Upper lobe of left lung (tissue), 6 donors: ENCODE measurements around the gene SLF1. TPM values are rescaled to one million over a fixed set of nuclear protein-coding genes. Genes with fewer than 3 reads are reported as not detected.

ENCODE experiments used
- ATAC-seq, 2 donors: fragments of 200-7000 bp; cut with Tn5 transposase; one replicate each; pipeline ENCODE4 v1.9.1; 2022; ENCODE audit warnings: mild to moderate bottlenecking in 2 of 2, moderate library complexity in 2 of 2; ENCODE audit not compliant: low FRiP score in 2 of 2
- DNase-seq, 2 donors: peaks; one replicate each; pipeline ENCODE4 v3.0.0-alpha.2; 2019 to 2020
- H3K27ac ChIP-seq, 4 donors: fragments of 200-600 bp; sonication (generic); one replicate each; pipeline ENCODE4 v1.5.1; 2016 to 2019
- H3K27me3 ChIP-seq, 4 donors: fragments of 200-600 bp; sonication (generic); one replicate each; pipeline ENCODE4 v1.5.1; 2017 to 2019
- H3K36me3 ChIP-seq, 4 donors: fragments of 200-600 bp; sonication (generic); one replicate each; pipeline ENCODE4 v1.5.1; 2016 to 2019
- H3K4me1 ChIP-seq, 4 donors: fragments of 200-600 bp; sonication (generic); one replicate each; pipeline ENCODE4 v1.5.1; 2018 to 2019
- H3K4me3 ChIP-seq, 4 donors: fragments of 200-600 bp; sonication (generic); one replicate each; pipeline ENCODE4 v1.5.1; 2017 to 2019; ENCODE audit warnings: mild to moderate bottlenecking in 2 of 4, moderate library complexity in 1 of 4
- H3K9me3 ChIP-seq, 4 donors: fragments of 200-600 bp; sonication (generic); one replicate each; pipeline ENCODE4 v1.5.1; 2018 to 2019
- CTCF ChIP-seq, 6 experiments: fragments of 450-650 bp in 4 of 6; fragments of 200-600 bp in 2 of 6; sonication (generic) in 2 of 6; IDR thresholded peaks; one replicate each; pipeline ENCODE4 v1.5.1; 2016 to 2019; ENCODE audit warnings: antibody characterized with exemption in 6 of 6
- EP300 ChIP-seq, 4 donors: sonication (generic); formaldehyde crosslinking; IDR thresholded peaks; one replicate each; pipeline ENCODE4 v1.5.1; 2017; ENCODE audit warnings: antibody characterized with exemption in 4 of 4, control low read depth in 2 of 4
- POLR2A ChIP-seq, 4 donors: fragments of 450-650 bp; IDR thresholded peaks; one replicate each; pipeline ENCODE4 v1.5.1; 2016 to 2017; ENCODE audit warnings: antibody characterized with exemption in 4 of 4, mild to moderate bottlenecking in 2 of 4
- POLR2AphosphoS5 ChIP-seq, 2 donors: sonication (generic); formaldehyde crosslinking; IDR thresholded peaks; one replicate each; pipeline ENCODE4 v1.5.1; 2017; ENCODE audit warnings: antibody characterized with exemption in 2 of 2
- WGBS, 2 donors: methylation state at CpG; one replicate each; pipeline ENCODE4 v1.1.5; 2017 to 2018; 5-methylcytosine and 5-hydroxymethylcytosine counted together
- total RNA-seq, 6 donors: library from RNA; depleted of rRNA in 4 of 6; stranded (reverse); fragments of >200 nt in 4 of 6; gene quantifications; one replicate each; pipeline versions ENCODE4 v1.1.0 to v1.2.1, GENCODE V29; 2016 to 2021
- donor health status: DM: no; HTN: no; CAD: no; lungs with moderate emphysema.
- donor health status: DM: no; HTN: yes; CAD: no; lungs with severe emphysema.

The SLF1 gene
- total RNA-seq, 6 donors from 2014 or later = 4.3 to 19.9 (median 8.2) TPM

DNA sequence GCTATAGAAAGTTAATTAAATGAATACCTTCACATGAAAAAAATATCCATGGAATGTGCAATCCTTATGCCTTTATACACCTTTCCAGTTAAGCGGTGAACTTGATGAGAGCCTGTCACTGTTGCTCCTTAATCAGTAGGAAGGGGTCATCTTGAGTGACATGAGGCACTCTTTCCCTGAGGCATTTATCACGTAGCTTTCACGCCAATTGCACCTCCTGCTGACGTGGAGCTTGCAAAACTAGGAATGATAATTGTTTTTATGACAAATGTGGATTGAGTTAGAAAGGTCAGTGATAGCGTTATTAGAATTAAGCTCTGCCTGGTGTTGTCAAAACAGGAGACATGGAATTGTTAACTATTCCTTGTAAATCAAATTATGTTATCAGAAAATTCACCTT, 79.7 kb downstream of the SLF1 start:
- Histone ChIP-seq H3K27ac (no peak overlapping the region), H3K4me3 (no peak overlapping the region), H3K27me3 (no peaks in the 10 kb centered on the region), H3K9me3 (no peaks in the 10 kb centered on the region), H3K4me1 (peaks cover 0 to 2% (median under 1%) of the 10 kb centered on the region in 4 donors), H3K36me3 (peaks cover 0 to 6% (median 2%) of the 10 kb centered on the region in 4 donors)
- TF ChIP-seq EP300 (IDR thresholded peaks at IDR 0.05) = no peak
- TF ChIP-seq POLR2AphosphoS5 (IDR thresholded peaks at IDR 0.05) = no peak
- TF ChIP-seq POLR2A (IDR thresholded peaks at IDR 0.05) = no peak
- TF ChIP-seq CTCF (IDR thresholded peaks at IDR 0.05) = no peak
- no peak for ATAC-seq
- DNase-seq = no peak
- 91 to 94% methylated on average over 5 of the region's 5 CpGs for WGBS, 2 donors

DNA sequence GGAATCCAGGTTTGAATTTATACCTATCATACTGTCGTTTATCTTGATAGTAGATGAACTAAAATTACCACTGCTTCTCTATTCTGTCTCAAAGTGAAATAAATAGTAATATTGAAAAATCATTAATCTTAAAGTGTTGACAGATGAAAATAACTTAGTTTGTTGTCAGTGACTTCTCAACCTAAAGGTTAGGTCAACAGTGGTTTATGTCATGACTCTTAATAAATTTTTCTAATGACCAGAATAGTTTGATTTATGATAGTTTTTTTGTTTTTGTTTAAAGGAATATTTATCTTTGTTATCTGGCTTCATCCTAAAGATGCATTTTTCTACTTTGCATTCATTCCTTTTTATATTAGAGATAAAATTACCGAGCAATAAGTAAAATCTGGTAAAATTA, 81.1 kb downstream of the SLF1 start:
- 92 to 98% methylated on average over 2 of the region's 2 CpGs for WGBS, 2 donors
- no peak overlapping the region for H3K4me3 ChIP-seq
- DNase-seq (no peak), ATAC-seq (no peak)
- H3K36me3 ChIP-seq = peaks cover 0 to 6% (median 2%) of the 10 kb centered on the region in 4 donors
- no peaks in the 10 kb centered on the region for H3K27me3 ChIP-seq
- TF ChIP-seq POLR2A (IDR thresholded peaks at IDR 0.05) (no peak), POLR2AphosphoS5 (IDR thresholded peaks at IDR 0.05) (no peak), CTCF (IDR thresholded peaks at IDR 0.05) (no peak), EP300 (IDR thresholded peaks at IDR 0.05) (no peak)
- H3K4me1 ChIP-seq = no peaks in the 10 kb centered on the region
- H3K27ac ChIP-seq = no peak overlapping the region
- no peaks in the 10 kb centered on the region for H3K9me3 ChIP-seq

DNA sequence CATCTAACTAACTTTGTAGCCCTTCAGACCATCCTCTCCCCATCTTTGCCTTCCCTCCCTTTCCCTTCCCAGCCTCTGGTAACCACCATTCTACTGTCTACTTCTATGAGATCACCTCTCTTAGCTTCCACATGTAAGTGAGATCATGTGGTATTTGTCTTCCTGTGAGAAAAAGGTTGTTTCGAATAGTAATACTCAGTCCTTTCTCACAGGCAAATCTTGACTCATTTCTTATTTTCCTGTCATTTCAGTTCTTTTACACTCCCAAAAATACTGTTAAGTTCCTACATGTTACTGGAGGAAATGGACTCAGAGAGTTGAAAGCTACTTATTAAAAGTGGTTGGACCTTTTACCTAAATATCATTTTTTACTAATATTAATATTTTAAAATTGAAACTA, 82.1 kb downstream of the SLF1 start:
- H3K9me3 ChIP-seq = no peaks in the 10 kb centered on the region
- peaks cover 0 to 6% (median 0%) of the 10 kb centered on the region in 4 donors for H3K36me3 ChIP-seq
- no peak for DNase-seq
- WGBS, 2 donors = 95 to 98% methylated on average over 1 of the region's 1 CpG
- no peaks in the 10 kb centered on the region for H3K4me1 ChIP-seq
- no peak for ATAC-seq
- H3K27ac ChIP-seq = no peak overlapping the region
- no peaks in the 10 kb centered on the region for H3K27me3 ChIP-seq
- H3K4me3 ChIP-seq = no peak overlapping the region
- TF ChIP-seq EP300 (IDR thresholded peaks at IDR 0.05) (no peak), POLR2AphosphoS5 (IDR thresholded peaks at IDR 0.05) (no peak), CTCF (IDR thresholded peaks at IDR 0.05) (no peak), POLR2A (IDR thresholded peaks at IDR 0.05) (no peak)

DNA sequence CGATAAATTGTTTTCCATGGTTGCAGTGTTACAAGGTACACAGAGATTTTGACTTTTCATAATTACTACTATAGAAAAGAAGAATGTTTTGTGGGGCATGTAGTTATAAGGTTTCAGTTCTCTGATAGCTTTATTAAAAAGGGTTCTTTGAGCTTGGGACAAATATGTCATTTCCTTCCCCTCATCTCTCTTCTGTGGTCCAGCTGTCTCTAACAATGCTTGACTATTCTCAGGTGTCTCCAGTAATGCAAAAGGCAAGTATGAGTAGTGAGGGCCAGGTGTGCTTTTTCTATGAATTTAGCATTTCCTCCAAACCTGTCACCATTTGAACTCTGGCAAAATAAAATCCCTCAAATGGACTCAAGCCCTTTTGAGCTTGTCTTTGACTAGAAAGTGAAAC, 84.3 kb downstream of the SLF1 start:
- no peak for ATAC-seq
- Histone ChIP-seq H3K27me3 (no peaks in the 10 kb centered on the region), H3K4me1 (no peaks in the 10 kb centered on the region), H3K4me3 (no peak overlapping the region), H3K27ac (no peak overlapping the region), H3K9me3 (no peaks in the 10 kb centered on the region), H3K36me3 (peaks cover 0 to 6% (median 0%) of the 10 kb centered on the region in 4 donors)
- TF ChIP-seq POLR2AphosphoS5 (IDR thresholded peaks at IDR 0.05) (no peak), CTCF (IDR thresholded peaks at IDR 0.05) (no peak), POLR2A (IDR thresholded peaks at IDR 0.05) (no peak), EP300 (IDR thresholded peaks at IDR 0.05) (no peak)
- 83 to 86% methylated on average over 1 of the region's 1 CpG for WGBS, 2 donors
- DNase-seq = no peak

- Histone ChIP-seq H3K27ac (no peak overlapping the region), H3K27me3 (no peaks in the 10 kb centered on the region), H3K4me1 (no peaks in the 10 kb centered on the region), H3K4me3 (no peak overlapping the region), H3K36me3 (peaks cover 0 to 21% (median 7%) of the 10 kb centered on the region in 4 donors), H3K9me3 (no peaks in the 10 kb centered on the region)
- TF ChIP-seq CTCF (IDR thresholded peaks at IDR 0.05) (no peak), POLR2A (IDR thresholded peaks at IDR 0.05) (no peak), EP300 (IDR thresholded peaks at IDR 0.05) (no peak)
- DNase-seq (no peak), ATAC-seq (no peak)
- 87 to 93% methylated on average over 1 of the region's 1 CpG for WGBS, 2 donors
These were observed 87.0 kb downstream of the SLF1 start for GRCh38 chr5:94705427-94705826.
